ENCODE data around the gene RNPEP. TPM values are rescaled to one million over a fixed set of nuclear protein-coding genes. Genes with fewer than 3 reads are reported as not detected.

Gene RNPEP
- total RNA-seq, 2 donors from 2014 or later = 142 to 147 TPM

Small RNA genes within 50 kb of the gene (microRNA-seq; reads per million reads assigned to microRNA genes)
- gene MIR6740 = not detected

Other genes with a start within 250 kb of the RNPEP start
- 10 to 100 TPM; 22.9 to 52.0 TPM for gene IPO9, start 153.5 kb upstream of the RNPEP start, total RNA-seq
- 1 to 10 TPM; 2.0 to 3.9 TPM for gene SHISA4, start 93.8 kb upstream of the RNPEP start, total RNA-seq
- 10 to 100 TPM in 1 of 2 donors, 1 to 10 TPM in 1; 7.6 to 64.5 TPM for gene LMOD1, start 36.1 kb upstream of the RNPEP start, total RNA-seq
- gene TIMM17A, start 27.1 kb upstream of the RNPEP start, total RNA-seq = 10 to 100 TPM; 63.4 to 84.7 TPM
- 1,000 to 10,000 TPM in 1 of 2 donors, 100 to 1,000 TPM in 1; 749 to 1,162 TPM for gene ELF3, start 27.9 kb downstream of the RNPEP start, total RNA-seq
- gene GPR37L1, start 140.3 kb downstream of the RNPEP start, total RNA-seq = 1 to 10 TPM; 1.6 to 3.1 TPM
- gene ARL8A, start 162.1 kb downstream of the RNPEP start, total RNA-seq = 10 to 100 TPM; 30.3 to 57.0 TPM
- gene PTPN7, start 178.0 kb downstream of the RNPEP start, total RNA-seq = 1 to 10 TPM; 2.0 to 2.9 TPM
- 1 to 10 TPM; 1.3 to 1.6 TPM for gene LGR6, start 211.2 kb downstream of the RNPEP start, total RNA-seq

Data from colonic mucosa (tissue), 2 donors.